ENCODE results near the gene MKI67. TPM values are rescaled to one million over a fixed set of nuclear protein-coding genes. Genes with fewer than 3 reads are reported as not detected.

Gene MKI67
- polyA plus RNA-seq, 1 of the 3 experiments (the other 2 are of a cell fraction) = 7.5 TPM

GRCh38 chr10:128124813-128125403, 1.3 kb downstream of the MKI67 start:
- peaks cover 14 to 17% of the 10 kb centered on the region in 2 experiments for H3K36me3 ChIP-seq (replicated peaks in 1 of 2; ENCODE audit: control insufficient read depth in 1 of 2, insufficient read depth in 2 of 2, low read length in 1 of 2)
- no peaks in the 10 kb centered on the region for H3K9me3 ChIP-seq
- peaks cover 60% of the 10 kb centered on the region for H3K79me2 ChIP-seq (ENCODE audit: insufficient read depth)
- WGBS (ENCODE audit: low lambda C conversion rate) = 18% methylated on average over 10 of the region's 11 CpGs
- TF ChIP-seq RCOR1 (IDR thresholded peaks at IDR 0.05; ENCODE audit: low read length) (no peak), TEAD4 (IDR thresholded peaks at IDR 0.05; ENCODE audit: borderline replicate concordance, insufficient read depth) (no peak), EP300 (IDR thresholded peaks at IDR 0.05; ENCODE audit: borderline replicate concordance in 1 of 2, low read depth in 1 of 2, low read length in 1 of 2) (no peak), RXRA (IDR thresholded peaks at IDR 0.05; ENCODE audit: borderline replicate concordance, low read depth) (no peak), GABPA (IDR thresholded peaks at IDR 0.05; ENCODE audit: low read depth) (no peak), JUND (IDR thresholded peaks at IDR 0.05) (no peak), NFIC (IDR thresholded peaks at IDR 0.05; ENCODE audit: borderline replicate concordance) (no peak), RAD21 (IDR thresholded peaks at IDR 0.05; ENCODE audit: low read length) (no peak)
- TF ChIP-seq, protein P1, sequence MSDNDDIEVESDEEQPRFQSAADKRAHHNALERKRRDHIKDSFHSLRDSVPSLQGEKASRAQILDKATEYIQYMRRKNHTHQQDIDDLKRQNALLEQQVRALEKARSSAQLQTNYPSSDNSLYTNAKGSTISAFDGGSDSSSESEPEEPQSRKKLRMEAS (IDR thresholded peaks at IDR 0.05; ENCODE audit: low read depth) = no peak
- TF ChIP-seq, protein P2, sequence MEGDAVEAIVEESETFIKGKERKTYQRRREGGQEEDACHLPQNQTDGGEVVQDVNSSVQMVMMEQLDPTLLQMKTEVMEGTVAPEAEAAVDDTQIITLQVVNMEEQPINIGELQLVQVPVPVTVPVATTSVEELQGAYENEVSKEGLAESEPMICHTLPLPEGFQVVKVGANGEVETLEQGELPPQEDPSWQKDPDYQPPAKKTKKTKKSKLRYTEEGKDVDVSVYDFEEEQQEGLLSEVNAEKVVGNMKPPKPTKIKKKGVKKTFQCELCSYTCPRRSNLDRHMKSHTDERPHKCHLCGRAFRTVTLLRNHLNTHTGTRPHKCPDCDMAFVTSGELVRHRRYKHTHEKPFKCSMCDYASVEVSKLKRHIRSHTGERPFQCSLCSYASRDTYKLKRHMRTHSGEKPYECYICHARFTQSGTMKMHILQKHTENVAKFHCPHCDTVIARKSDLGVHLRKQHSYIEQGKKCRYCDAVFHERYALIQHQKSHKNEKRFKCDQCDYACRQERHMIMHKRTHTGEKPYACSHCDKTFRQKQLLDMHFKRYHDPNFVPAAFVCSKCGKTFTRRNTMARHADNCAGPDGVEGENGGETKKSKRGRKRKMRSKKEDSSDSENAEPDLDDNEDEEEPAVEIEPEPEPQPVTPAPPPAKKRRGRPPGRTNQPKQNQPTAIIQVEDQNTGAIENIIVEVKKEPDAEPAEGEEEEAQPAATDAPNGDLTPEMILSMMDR (IDR thresholded peaks at IDR 0.05) = no peak
- H3K4me1 ChIP-seq (ENCODE audit: control insufficient read depth in 1 of 2, insufficient read depth in 2 of 2, low read depth in 1 of 2, low read length in 1 of 2) = peaks cover 0 to 14% of the 10 kb centered on the region in 2 experiments; a peak in 3 of 4 replicates
- H3F3A ChIP-seq (replicated peaks; ENCODE audit: insufficient read depth) = no peaks in the 10 kb centered on the region
- peak; percentile 46 for DNase-seq
- peak overlapping the region; percentile 77 to 92 for H3K4me3 ChIP-seq (ENCODE audit: low read depth in 2 of 2, low read length in 1 of 2)
- POLR2A ChIA-PET = interaction anchor here (1.4 kb wide), 1 partner anchor 62 kb away, joined by 4 read pairs; no protein-coding TSS in a partner anchor
- H3K9ac ChIP-seq = peak overlapping the region; percentile 85; the same call in 1 of the 2 replicates
- H2AFZ ChIP-seq (ENCODE audit: low read depth) = peak overlapping the region; percentile 83
- no peaks in the 10 kb centered on the region for H3K27me3 ChIP-seq (ENCODE audit: insufficient read depth)
- no peaks in the 10 kb centered on the region for H3K9me2 ChIP-seq
- H3K4me2 ChIP-seq = peak overlapping the region; percentile 97
- H4K20me1 ChIP-seq (ENCODE audit: insufficient read depth) = peaks cover 13% of the 10 kb centered on the region; the same call in 1 of the 2 replicates
- CTCF ChIA-PET = interaction anchor here (1.5 to 3.3 kb wide), 4 partner anchors 25 to 62 kb away, joined by 3 to 20 read pairs (median 6); no protein-coding TSS in a partner anchor
- H3K27ac ChIP-seq (ENCODE audit: low read depth in 2 of 2, low read length in 1 of 2) = 0 out of 4 replicates have a peak overlapping the region, but pooled peaks of 1 of the 2 experiments have one; percentile 0

- ChIA-PET POLR2A (no interaction called here), CTCF (interaction anchor here (1.0 to 2.0 kb wide), 3 partner anchors 27 to 55 kb away, joined by 3 to 7 read pairs (median 5); no protein-coding TSS in a partner anchor)
- H4K20me1 ChIP-seq (ENCODE audit: insufficient read depth) = peaks cover 18% of the 10 kb centered on the region; the same call in 1 of the 2 replicates
- no peaks in the 10 kb centered on the region for H3F3A ChIP-seq (replicated peaks; ENCODE audit: insufficient read depth)
- peak overlapping the region; percentile 97 for H3K4me2 ChIP-seq
- no peaks in the 10 kb centered on the region for H3K27me3 ChIP-seq (ENCODE audit: insufficient read depth)
- no peak overlapping the region; a peak in 1 of 4 replicates for H3K4me3 ChIP-seq (ENCODE audit: low read depth in 2 of 2, low read length in 1 of 2)
- H3K27ac ChIP-seq (ENCODE audit: low read depth in 2 of 2, low read length in 1 of 2) = no peak overlapping the region
- DNase-seq = no peak
- H3K79me2 ChIP-seq (ENCODE audit: insufficient read depth) = peaks cover 71% of the 10 kb centered on the region
- peak overlapping the region; percentile 83; the same call in 1 of the 2 replicates for H2AFZ ChIP-seq (ENCODE audit: low read depth)
- H3K4me1 ChIP-seq (ENCODE audit: control insufficient read depth in 1 of 2, insufficient read depth in 2 of 2, low read depth in 1 of 2, low read length in 1 of 2) = peaks cover 0 to 14% of the 10 kb centered on the region in 2 experiments; a peak in 3 of 4 replicates
- no peak for TF ChIP-seq RXRA (IDR thresholded peaks at IDR 0.05; ENCODE audit: borderline replicate concordance, low read depth)
- TF ChIP-seq USF1 (IDR thresholded peaks at IDR 0.05; ENCODE audit: borderline replicate concordance, low read depth) = peak; percentile 60; the same call in 1 of the 2 replicates
- no peak for TF ChIP-seq ZBTB33 (IDR thresholded peaks at IDR 0.05; ENCODE audit: borderline replicate concordance, low read depth)
- H3K36me3 ChIP-seq (replicated peaks in 1 of 2; ENCODE audit: control insufficient read depth in 1 of 2, insufficient read depth in 2 of 2, low read length in 1 of 2) = peaks cover 18 to 24% of the 10 kb centered on the region in 2 experiments
- no peak overlapping the region for H3K9ac ChIP-seq
- no peaks in the 10 kb centered on the region for H3K9me3 ChIP-seq
- H3K9me2 ChIP-seq = no peaks in the 10 kb centered on the region
Measured at GRCh38 chr10:128123846-128124245, 2.4 kb downstream of the MKI67 start.
